Measurements from ENCODE around the gene RAB39A. TPM values are rescaled to one million over a fixed set of nuclear protein-coding genes. Genes with fewer than 3 reads are reported as not detected.

The RAB39A gene
- total RNA-seq, 1 experiment from 2014 or later = not detected

GRCh38 chr11:107953446-107953845 is 25.2 kb downstream of the RAB39A start:
- Mint-ChIP-seq H3K4me1 (ENCODE audit: insufficient read depth, unreplicated experiment) (no peaks in the 10 kb centered on the region), H3K27me3 (ENCODE audit: insufficient read depth, unreplicated experiment) (peaks cover 45% of the 10 kb centered on the region), H3K9me3 (ENCODE audit: unreplicated experiment) (no peaks in the 10 kb centered on the region), H3K36me3 (ENCODE audit: insufficient read depth, unreplicated experiment) (no peaks in the 10 kb centered on the region), H3K4me3 (ENCODE audit: unreplicated experiment) (no peak overlapping the region), H3K27ac (ENCODE audit: low read depth, unreplicated experiment) (no peak overlapping the region)
- ChIA-PET POLR2A (no interaction called here), CTCF (interaction anchor here (0.7 to 1.0 kb wide), 2 partner anchors 13 to 19 kb away, joined by 3 read pairs; no protein-coding TSS in a partner anchor)
- intact Hi-C loops (cut with micrococcal nuclease) = no loop called here
- BruUV-seq (replicated peaks) = no TSS peak
- no peak for TF ChIP-seq CTCF (IDR thresholded peaks at IDR 0.05; ENCODE audit: unreplicated experiment)
- no peak for DNase-seq (ENCODE audit: unreplicated experiment)

GRCh38 chr11:107956543-107956942 is 28.3 kb downstream of the RAB39A start:
- no TSS peak for BruUV-seq (replicated peaks)
- Mint-ChIP-seq H3K36me3 (ENCODE audit: insufficient read depth, unreplicated experiment) (no peaks in the 10 kb centered on the region), H3K27ac (ENCODE audit: low read depth, unreplicated experiment) (no peak overlapping the region), H3K27me3 (ENCODE audit: insufficient read depth, unreplicated experiment) (peaks cover 65% of the 10 kb centered on the region), H3K4me1 (ENCODE audit: insufficient read depth, unreplicated experiment) (no peaks in the 10 kb centered on the region), H3K4me3 (ENCODE audit: unreplicated experiment) (no peak overlapping the region), H3K9me3 (ENCODE audit: unreplicated experiment) (no peaks in the 10 kb centered on the region)
- intact Hi-C loops (cut with micrococcal nuclease) = no loop called here
- CTCF ChIA-PET = interaction anchor here (0.6 to 0.7 kb wide), 2 partner anchors 9 to 42 kb away, joined by 3 read pairs; no protein-coding TSS in a partner anchor
- no peak for DNase-seq (ENCODE audit: unreplicated experiment)
- TF ChIP-seq CTCF (IDR thresholded peaks at IDR 0.05; ENCODE audit: unreplicated experiment) = no peak
- POLR2A ChIA-PET = no interaction called here

- Mint-ChIP-seq H3K4me3 (ENCODE audit: unreplicated experiment) (no peak overlapping the region), H3K27me3 (ENCODE audit: insufficient read depth, unreplicated experiment) (peaks cover 65% of the 10 kb centered on the region), H3K9me3 (ENCODE audit: unreplicated experiment) (no peaks in the 10 kb centered on the region), H3K4me1 (ENCODE audit: insufficient read depth, unreplicated experiment) (no peaks in the 10 kb centered on the region), H3K27ac (ENCODE audit: low read depth, unreplicated experiment) (no peak overlapping the region), H3K36me3 (ENCODE audit: insufficient read depth, unreplicated experiment) (no peaks in the 10 kb centered on the region)
- CTCF ChIA-PET = interaction anchor here (0.6 kb wide), 1 partner anchor 8 kb away, joined by 3 read pairs; no protein-coding TSS in a partner anchor
- no peak for TF ChIP-seq CTCF (IDR thresholded peaks at IDR 0.05; ENCODE audit: unreplicated experiment)
- peak; percentile 51 for DNase-seq (ENCODE audit: unreplicated experiment)
- intact Hi-C loops (cut with micrococcal nuclease) = no loop called here
- BruUV-seq (replicated peaks) = no TSS peak
- POLR2A ChIA-PET = interaction anchor here (1.1 kb wide), 1 partner anchor 121 kb away, joined by 3 read pairs; no protein-coding TSS in a partner anchor
Observed at GRCh38 chr11:107957109-107957588, 28.9 kb downstream of the RAB39A start.

GRCh38 chr11:107961480-107961879 is 33.2 kb downstream of the RAB39A start:
- CTCF ChIA-PET = no interaction called here
- Mint-ChIP-seq H3K36me3 (ENCODE audit: insufficient read depth, unreplicated experiment) (no peaks in the 10 kb centered on the region), H3K27ac (ENCODE audit: low read depth, unreplicated experiment) (no peak overlapping the region), H3K9me3 (ENCODE audit: unreplicated experiment) (no peaks in the 10 kb centered on the region), H3K4me1 (ENCODE audit: insufficient read depth, unreplicated experiment) (no peaks in the 10 kb centered on the region), H3K27me3 (ENCODE audit: insufficient read depth, unreplicated experiment) (peaks cover 40% of the 10 kb centered on the region), H3K4me3 (ENCODE audit: unreplicated experiment) (no peak overlapping the region)
- intact Hi-C loops (cut with micrococcal nuclease) = no loop called here
- POLR2A ChIA-PET = no interaction called here
- no TSS peak for BruUV-seq (replicated peaks)
- TF ChIP-seq CTCF (IDR thresholded peaks at IDR 0.05; ENCODE audit: unreplicated experiment) = no peak
- no peak for DNase-seq (ENCODE audit: unreplicated experiment)

All from MCF 10A (cell line).